Spinal cord (tissue), 10 donors: ENCODE results near the gene FBXO11. TPM values are rescaled to one million over a fixed set of nuclear protein-coding genes. Genes with fewer than 3 reads are reported as not detected.

ENCODE experiments used
- DNase-seq, 6 donors: peaks; one replicate each; pipeline versions ENCODE4 v3.0.0 to v3.0.0-alpha.2; 2013 to 2015; ENCODE audit warnings: low spot score in 6 of 6, low read depth in 4 of 6
- H3K27ac ChIP-seq: one replicate; pipeline ENCODE4 v1.5.1; 2013; ENCODE audit warnings: low read depth, low read length, control low read depth
- H3K27me3 ChIP-seq: one replicate; pipeline ENCODE4 v1.6.1; 2013; ENCODE audit warnings: low read length; ENCODE audit not compliant: control insufficient read depth, insufficient read depth
- H3K36me3 ChIP-seq: one replicate; pipeline ENCODE4 v1.6.1; 2013; ENCODE audit warnings: low read length; ENCODE audit not compliant: control insufficient read depth, insufficient read depth
- H3K4me1 ChIP-seq: one replicate; pipeline ENCODE4 v1.6.1; 2013; ENCODE audit warnings: low read length; ENCODE audit not compliant: control insufficient read depth, insufficient read depth
- H3K4me3 ChIP-seq: one replicate; pipeline ENCODE4 v1.5.1; 2013; ENCODE audit warnings: low read depth, low read length, control low read depth
- H3K9me3 ChIP-seq: one replicate; pipeline ENCODE4 v1.6.1; 2013; ENCODE audit warnings: low read length; ENCODE audit not compliant: control insufficient read depth, insufficient read depth
- WGBS: methylation state at CpG from one replicate; pipeline ENCODE4 v1.1.5; 2013; ENCODE audit warnings: missing lambda C conversion rate; ENCODE audit not compliant: insufficient coverage; 5-methylcytosine and 5-hydroxymethylcytosine counted together
- polyA plus RNA-seq, 2 donors: library from polyadenylated mRNA; unstranded; fragments of 120-200 nt; gene quantifications; one replicate each; pipeline ENCODE4 v1.2.1, GENCODE V29; 2013; ENCODE audit not compliant: insufficient read length in 2 of 2
- total RNA-seq, 2 donors: library from RNA; depleted of rRNA in 1 of 2; stranded (reverse); fragments of 120-200 nt in 1 of 2; fragments of >200 nt in 1 of 2; gene quantifications; one replicate each; pipeline versions ENCODE4 v1.2.3 to v1.2.4, GENCODE V29; 2013 to 2014
- donor health status: healthy.

FBXO11 gene
- total and polyA plus RNA-seq, 4 donors, result 59.6 to 170 (median 94.6) TPM

GRCh38 chr2:47801118-47801517 is 105.2 kb downstream of the FBXO11 start:
- peaks cover 2% of the 10 kb centered on the region for H3K9me3 ChIP-seq
- DNase-seq, result no peak
- no peaks in the 10 kb centered on the region for H3K27me3 ChIP-seq
- no CpG with 5 or more reads among the region's 3 CpGs for whole genome bisulfite sequencing
- H3K27ac ChIP-seq, result no peak overlapping the region
- H3K4me1 ChIP-seq, result no peaks in the 10 kb centered on the region
- peaks cover 50% of the 10 kb centered on the region for H3K36me3 ChIP-seq
- no peak overlapping the region for H3K4me3 ChIP-seq

GRCh38 chr2:47799031-47799609 is 107.2 kb downstream of the FBXO11 start:
- Histone ChIP-seq H3K27me3 (no peaks in the 10 kb centered on the region), H3K36me3 (peaks cover 58% of the 10 kb centered on the region), H3K9me3 (peaks cover 2% of the 10 kb centered on the region), H3K4me3 (no peak overlapping the region), H3K4me1 (no peaks in the 10 kb centered on the region), H3K27ac (no peak overlapping the region)
- no peak for DNase-seq
- WGBS, result 100% methylated on average over 5 of the region's 6 CpGs

GRCh38 chr2:47798631-47799030 is 107.7 kb downstream of the FBXO11 start:
- H3K27me3 ChIP-seq, result no peaks in the 10 kb centered on the region
- H3K4me1 ChIP-seq, result no peaks in the 10 kb centered on the region
- peaks cover 2% of the 10 kb centered on the region for H3K9me3 ChIP-seq
- H3K27ac ChIP-seq, result no peak overlapping the region
- peaks cover 54% of the 10 kb centered on the region for H3K36me3 ChIP-seq
- 94% methylated on average over 3 of the region's 6 CpGs for WGBS
- no peak for DNase-seq
- no peak overlapping the region for H3K4me3 ChIP-seq

- WGBS, result 100% methylated on average over 2 of the region's 2 CpGs
- DNase-seq, result no peak
Observed at GRCh38 chr2:47796090-47796697, 110.1 kb downstream of the FBXO11 start.

GRCh38 chr2:47785986-47786385 is 120.3 kb downstream of the FBXO11 start:
- 83% methylated on average over 6 of the region's 7 CpGs for WGBS
- Histone ChIP-seq H3K4me1 (peaks cover 20% of the 10 kb centered on the region), H3K36me3 (no peaks in the 10 kb centered on the region), H3K27me3 (no peaks in the 10 kb centered on the region), H3K4me3 (no peak overlapping the region), H3K9me3 (no peaks in the 10 kb centered on the region), H3K27ac (no peak overlapping the region)
- no peak for DNase-seq

More at GRCh38 chr2:47796090-47796697, 110.1 kb downstream of the FBXO11 start:
- Histone ChIP-seq H3K9me3 (no peaks in the 10 kb centered on the region), H3K4me1 (no peaks in the 10 kb centered on the region), H3K4me3 (no peak overlapping the region), H3K27ac (no peak overlapping the region), H3K27me3 (no peaks in the 10 kb centered on the region), H3K36me3 (peaks cover 52% of the 10 kb centered on the region)

GRCh38 chr2:47784352-47784851 is 121.9 kb downstream of the FBXO11 start:
- Histone ChIP-seq H3K36me3 (no peaks in the 10 kb centered on the region), H3K27ac (peak overlapping the region; percentile 94), H3K4me1 (peaks cover 20% of the 10 kb centered on the region), H3K27me3 (no peaks in the 10 kb centered on the region), H3K9me3 (no peaks in the 10 kb centered on the region), H3K4me3 (peak overlapping the region; percentile 76)
- 12% methylated on average over 15 of the region's 28 CpGs for WGBS
- peak in 1 of 6 donors; percentile 47 for DNase-seq

- Histone ChIP-seq H3K36me3 (no peaks in the 10 kb centered on the region), H3K27me3 (no peaks in the 10 kb centered on the region), H3K27ac (peak overlapping the region; percentile 94), H3K4me1 (peaks cover 20% of the 10 kb centered on the region), H3K4me3 (peak overlapping the region; percentile 76), H3K9me3 (no peaks in the 10 kb centered on the region)
- WGBS, result under 1% methylated on average over 60 of the region's 71 CpGs
- DNase-seq, result peak; percentile 31 to 91 (median 52)
Observed at GRCh38 chr2:47783486-47784351, 122.6 kb downstream of the FBXO11 start.

GRCh38 chr2:47782671-47783485 is 123.4 kb downstream of the FBXO11 start, which contains the start of gene MSH6:
TSS of gene MSH6 (plus strand) at chr2:47783145. CDS start at chr2:47783234, 89 bp downstream.
- peak; percentile 79 to 98 (median 84) for DNase-seq
- Histone ChIP-seq H3K27me3 (no peaks in the 10 kb centered on the region), H3K27ac (peak within 1 kb of the TSS; percentile 94), H3K4me1 (peaks cover 20% of the 10 kb centered on the region), H3K4me3 (peak within 1 kb of the TSS; percentile 76), H3K9me3 (no peaks in the 10 kb centered on the region), H3K36me3 (no peaks in the 10 kb centered on the region)
- WGBS, result under 1% methylated on average over 89 of the region's 98 CpGs

- Histone ChIP-seq H3K4me1 (peaks cover 20% of the 10 kb centered on the region), H3K27me3 (no peaks in the 10 kb centered on the region), H3K36me3 (no peaks in the 10 kb centered on the region), H3K9me3 (no peaks in the 10 kb centered on the region), H3K27ac (peak overlapping the region; percentile 94), H3K4me3 (peak overlapping the region; percentile 74)
- 13% methylated on average over 6 of the region's 7 CpGs for WGBS
- DNase-seq, result no peak
Observed at GRCh38 chr2:47782381-47782670, 124.0 kb downstream of the FBXO11 start.
